Measurements from ENCODE around the gene TSHR.

The TSHR gene

DNA sequence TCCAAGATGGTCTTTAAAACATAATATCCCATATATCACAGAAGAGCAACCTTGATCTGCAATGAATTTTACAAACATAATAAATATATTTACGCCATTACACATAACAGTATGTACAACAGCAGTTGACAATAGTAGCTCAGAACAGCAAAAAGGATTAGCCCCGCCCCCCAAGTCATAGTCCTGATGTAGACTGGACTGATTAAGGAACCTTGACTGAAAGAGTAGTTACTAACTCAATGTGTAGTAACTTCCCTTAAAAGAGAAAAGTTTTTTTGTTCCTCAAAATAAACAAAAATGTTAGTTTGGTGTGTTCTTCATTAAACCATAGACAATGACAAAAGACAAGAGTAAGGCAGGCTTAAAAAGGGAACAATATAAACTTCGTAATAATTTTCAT, 220.8 kb downstream of the TSHR start:
- peak overlapping the region; percentile 62 for H3K27ac Mint-ChIP-seq
- peaks cover 67% of the 10 kb centered on the region for H3K4me1 Mint-ChIP-seq
- no peaks in the 10 kb centered on the region for H3K27me3 Mint-ChIP-seq
- H3K36me3 Mint-ChIP-seq = peaks cover 18% of the 10 kb centered on the region
- no peak for ATAC-seq
- no peak overlapping the region for H3K4me3 Mint-ChIP-seq
- no peaks in the 10 kb centered on the region for H3K9me3 Mint-ChIP-seq

GRCh38 chr14:81177225-81177624, 221.8 kb downstream of the TSHR start:
- peak overlapping the region; percentile 62 for H3K27ac Mint-ChIP-seq
- H3K4me1 Mint-ChIP-seq = peaks cover 64% of the 10 kb centered on the region
- H3K4me3 Mint-ChIP-seq = peak overlapping the region; percentile 43
- no peak for ATAC-seq
- H3K27me3 Mint-ChIP-seq = no peaks in the 10 kb centered on the region
- H3K36me3 Mint-ChIP-seq = peaks cover 27% of the 10 kb centered on the region
- no peaks in the 10 kb centered on the region for H3K9me3 Mint-ChIP-seq

DNA sequence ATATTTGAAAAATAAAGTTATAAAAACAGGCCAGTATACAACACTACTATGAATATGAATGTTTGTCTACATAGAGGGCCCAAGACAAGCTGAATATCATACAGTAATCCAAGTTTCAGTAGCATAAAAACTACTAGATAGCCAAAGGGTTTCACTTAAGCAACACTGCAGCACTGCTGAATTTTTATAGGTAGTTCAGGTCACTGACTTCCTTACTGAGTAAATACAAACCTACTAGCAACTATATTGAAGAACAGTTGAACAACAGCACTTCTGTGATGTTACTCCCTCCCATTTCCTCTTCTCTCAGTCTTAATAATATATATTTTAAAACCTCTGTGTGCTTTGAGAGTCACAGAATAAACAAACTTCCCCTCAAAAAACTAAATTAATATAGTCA, 222.6 kb downstream of the TSHR start:
- Mint-ChIP-seq H3K36me3 (peaks cover 35% of the 10 kb centered on the region), H3K27me3 (no peaks in the 10 kb centered on the region), H3K27ac (peak overlapping the region; percentile 62), H3K4me3 (no peak overlapping the region), H3K4me1 (peaks cover 63% of the 10 kb centered on the region), H3K9me3 (no peaks in the 10 kb centered on the region)
- ATAC-seq = no peak

- Mint-ChIP-seq H3K4me3 (no peak overlapping the region), H3K36me3 (peaks cover 47% of the 10 kb centered on the region), H3K27ac (peak overlapping the region; percentile 37), H3K9me3 (no peaks in the 10 kb centered on the region), H3K4me1 (peaks cover 47% of the 10 kb centered on the region), H3K27me3 (no peaks in the 10 kb centered on the region)
- ATAC-seq = no peak
Observed at GRCh38 chr14:81179631-81180030, 224.2 kb downstream of the TSHR start.

DNA sequence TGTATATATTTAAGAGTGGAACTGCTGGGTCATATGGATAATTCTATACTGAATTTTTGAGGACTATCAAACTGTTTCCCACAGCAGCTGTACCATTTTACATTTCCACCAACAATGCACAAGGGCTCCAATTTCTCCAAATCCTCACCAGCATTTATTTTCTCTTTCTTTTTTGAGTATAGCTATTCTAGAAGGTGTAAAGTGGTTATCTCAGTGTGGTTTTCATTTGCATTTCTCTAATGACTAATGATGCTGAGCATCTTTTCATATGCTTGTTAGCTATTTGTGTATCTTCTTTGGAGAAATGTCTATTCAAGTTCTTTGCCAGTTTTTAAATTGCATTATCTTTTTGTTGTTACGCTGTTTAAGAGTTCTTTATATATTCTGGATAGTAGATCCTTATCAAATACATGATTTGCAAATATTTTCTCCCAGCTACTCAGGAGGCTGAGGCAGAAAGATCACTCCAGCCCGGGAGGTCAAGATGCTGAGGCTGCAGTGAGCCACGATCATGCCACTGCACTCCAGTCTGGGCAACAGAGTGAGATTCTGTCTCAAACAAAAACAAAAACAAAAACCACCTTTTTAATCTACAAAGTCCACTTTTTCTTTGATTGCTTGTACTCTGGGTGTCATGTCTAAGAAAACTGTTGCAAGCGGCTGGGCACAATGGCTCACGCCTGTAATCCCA, 232.6 kb downstream of the TSHR start:
- H3K9me3 Mint-ChIP-seq = no peaks in the 10 kb centered on the region

GRCh38 chr14:81192594-81192993, 237.2 kb downstream of the TSHR start:
- Mint-ChIP-seq H3K9me3 (no peaks in the 10 kb centered on the region), H3K4me1 (peaks cover 12% of the 10 kb centered on the region), H3K4me3 (no peak overlapping the region), H3K36me3 (peaks cover 74% of the 10 kb centered on the region), H3K27me3 (no peaks in the 10 kb centered on the region), H3K27ac (no peak overlapping the region)
- no peak for ATAC-seq

More for the DNA sequence above, 232.6 kb downstream of the TSHR start:
- Mint-ChIP-seq H3K36me3 (peaks cover 64% of the 10 kb centered on the region), H3K27me3 (no peaks in the 10 kb centered on the region), H3K4me1 (peaks cover 15% of the 10 kb centered on the region), H3K4me3 (no peak overlapping the region), H3K27ac (no peak overlapping the region)
- no peak for ATAC-seq

GRCh38 chr14:81193924-81194633, 238.7 kb downstream of the TSHR start:
- H3K9me3 Mint-ChIP-seq = no peaks in the 10 kb centered on the region
- no peak for ATAC-seq
- H3K4me3 Mint-ChIP-seq = no peak overlapping the region
- no peaks in the 10 kb centered on the region for H3K27me3 Mint-ChIP-seq
- H3K27ac Mint-ChIP-seq = no peak overlapping the region
- peaks cover 62% of the 10 kb centered on the region for H3K36me3 Mint-ChIP-seq
- H3K4me1 Mint-ChIP-seq = peaks cover 5% of the 10 kb centered on the region

Measured in stimulated activated memory B cell treated with anti-CD40 and anti-IgM and Interleukin-4, amounts not matched to agents 10 μg/mL and 1 μg/mL and 100 μg/mL, for 72 hours (primary cell).